ENCODE results near the gene NCAM1. TPM values are rescaled to one million over a fixed set of nuclear protein-coding genes. Genes with fewer than 3 reads are reported as not detected.

The NCAM1 gene
- total RNA-seq, 4 donors from 2014 or later, result 94.8 to 195 (median 150) TPM

DNA sequence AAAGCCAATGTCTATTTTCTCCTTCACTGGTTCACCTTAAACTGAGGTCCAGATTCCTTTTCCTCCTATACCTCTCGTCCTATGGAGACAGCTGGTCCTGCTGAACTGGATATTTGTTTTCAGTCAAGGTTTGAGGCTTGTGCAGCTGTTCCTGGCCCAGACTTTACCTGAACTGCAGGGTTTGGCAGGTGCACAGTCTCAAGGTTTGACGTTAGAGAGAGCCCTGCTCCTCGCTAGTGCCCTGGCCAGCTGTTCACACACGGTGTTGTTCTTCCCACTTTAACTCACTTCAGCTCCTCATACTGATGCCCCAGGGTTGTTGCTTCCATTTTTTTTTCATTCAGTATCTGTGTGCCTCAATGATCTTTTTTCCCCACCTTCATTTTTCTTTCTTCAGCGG lies 279.2 kb downstream of the NCAM1 start:
- Histone ChIP-seq H3K27ac (no peak overlapping the region), H3K36me3 (peaks cover 0 to 11% of the 10 kb centered on the region in 2 donors), H3K27me3 (no peaks in the 10 kb centered on the region), H3K9me3 (no peaks in the 10 kb centered on the region), H3K4me3 (replicated peaks in 1 of 3) (no peak overlapping the region), H3K4me1 (no peaks in the 10 kb centered on the region)
- intact Hi-C loops (cut with DNase I), result no loop called here
- TF ChIP-seq POLR2A (IDR thresholded peaks at IDR 0.05), result no peak
- TF ChIP-seq, protein P1, sequence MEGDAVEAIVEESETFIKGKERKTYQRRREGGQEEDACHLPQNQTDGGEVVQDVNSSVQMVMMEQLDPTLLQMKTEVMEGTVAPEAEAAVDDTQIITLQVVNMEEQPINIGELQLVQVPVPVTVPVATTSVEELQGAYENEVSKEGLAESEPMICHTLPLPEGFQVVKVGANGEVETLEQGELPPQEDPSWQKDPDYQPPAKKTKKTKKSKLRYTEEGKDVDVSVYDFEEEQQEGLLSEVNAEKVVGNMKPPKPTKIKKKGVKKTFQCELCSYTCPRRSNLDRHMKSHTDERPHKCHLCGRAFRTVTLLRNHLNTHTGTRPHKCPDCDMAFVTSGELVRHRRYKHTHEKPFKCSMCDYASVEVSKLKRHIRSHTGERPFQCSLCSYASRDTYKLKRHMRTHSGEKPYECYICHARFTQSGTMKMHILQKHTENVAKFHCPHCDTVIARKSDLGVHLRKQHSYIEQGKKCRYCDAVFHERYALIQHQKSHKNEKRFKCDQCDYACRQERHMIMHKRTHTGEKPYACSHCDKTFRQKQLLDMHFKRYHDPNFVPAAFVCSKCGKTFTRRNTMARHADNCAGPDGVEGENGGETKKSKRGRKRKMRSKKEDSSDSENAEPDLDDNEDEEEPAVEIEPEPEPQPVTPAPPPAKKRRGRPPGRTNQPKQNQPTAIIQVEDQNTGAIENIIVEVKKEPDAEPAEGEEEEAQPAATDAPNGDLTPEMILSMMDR (IDR thresholded peaks at IDR 0.05), result no peak
- no peak for DNase-seq
- 88 to 94% methylated on average over 5 of the region's 5 CpGs for WGBS, 2 donors

DNA sequence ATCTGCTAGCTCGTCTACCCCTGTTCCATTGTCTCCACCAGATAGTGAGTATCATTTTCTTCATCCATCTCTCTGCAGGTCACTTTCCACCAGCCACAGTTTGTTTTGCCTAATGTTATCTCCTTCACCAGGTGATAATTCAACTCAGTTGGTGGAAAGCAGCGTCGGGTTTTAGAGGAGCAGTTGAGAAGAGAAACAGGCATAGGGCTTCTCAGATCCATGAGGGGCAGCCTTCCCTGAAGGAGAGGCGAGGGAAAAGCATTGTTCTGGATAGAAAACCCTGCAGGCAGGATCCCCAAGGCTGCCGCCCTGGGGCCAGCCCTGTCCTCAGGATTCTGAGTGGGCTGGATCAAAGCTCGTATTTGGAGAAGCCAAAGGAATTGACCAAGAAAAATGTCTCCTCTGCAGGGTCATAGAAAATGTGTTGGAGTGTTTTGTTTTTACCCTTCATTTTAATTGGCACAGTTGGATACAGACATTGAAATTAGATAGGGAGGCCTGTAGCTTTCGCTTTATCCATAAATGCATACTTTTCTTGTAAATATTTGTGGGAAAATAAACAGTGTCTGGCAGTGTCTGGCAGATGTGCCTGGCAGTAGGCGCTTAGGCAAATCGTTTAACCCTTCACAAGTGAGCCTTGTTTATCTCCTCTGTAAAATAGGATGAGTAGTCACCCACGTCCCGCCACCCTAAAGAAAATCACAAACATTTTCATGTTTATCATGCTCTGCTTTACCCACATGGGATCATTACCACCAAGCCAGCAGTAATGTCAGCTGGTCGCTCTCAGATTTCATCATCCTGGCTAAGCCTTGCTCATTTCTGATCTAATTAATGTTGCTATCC lies 279.8 kb downstream of the NCAM1 start:
- TF ChIP-seq, protein P1 (IDR thresholded peaks at IDR 0.05), result no peak
- no peak for TF ChIP-seq POLR2A (IDR thresholded peaks at IDR 0.05)
- Histone ChIP-seq H3K4me3 (replicated peaks in 1 of 3) (no peak overlapping the region), H3K4me1 (no peaks in the 10 kb centered on the region), H3K9me3 (no peaks in the 10 kb centered on the region), H3K36me3 (peaks cover 0 to 8% of the 10 kb centered on the region in 2 donors), H3K27ac (no peak overlapping the region), H3K27me3 (no peaks in the 10 kb centered on the region)
- WGBS, 2 donors, result 86 to 88% methylated on average over 12 of the region's 12 CpGs
- intact Hi-C loops (cut with DNase I), result no loop called here
- no peak for DNase-seq

DNA sequence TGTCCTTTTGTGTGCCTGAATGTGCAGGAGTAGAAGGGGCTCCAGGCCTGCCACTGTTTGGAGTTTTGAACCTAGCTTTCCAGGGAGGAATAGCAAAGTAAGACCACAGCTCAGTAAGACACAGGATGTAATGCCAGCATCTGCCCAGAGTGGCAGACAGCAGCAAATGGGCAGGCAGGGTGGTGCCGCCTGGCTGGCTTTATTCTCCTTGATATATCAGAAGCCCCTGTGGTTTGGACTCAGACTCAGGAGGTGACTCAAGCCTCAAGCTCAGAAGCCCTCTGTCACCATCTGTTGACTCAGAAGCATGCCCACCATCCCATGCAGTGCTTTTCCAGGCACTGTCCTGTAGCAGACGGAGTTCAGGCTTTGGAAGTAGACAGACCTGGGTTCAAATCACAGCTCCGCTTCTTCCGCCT lies 280.4 kb downstream of the NCAM1 start:
- no peak for TF ChIP-seq POLR2A (IDR thresholded peaks at IDR 0.05)
- TF ChIP-seq, protein P1 (IDR thresholded peaks at IDR 0.05), result no peak
- intact Hi-C loops (cut with DNase I), result no loop called here
- Histone ChIP-seq H3K27ac (no peak overlapping the region), H3K4me3 (replicated peaks in 1 of 3) (no peak overlapping the region), H3K9me3 (no peaks in the 10 kb centered on the region), H3K27me3 (no peaks in the 10 kb centered on the region), H3K4me1 (peaks cover 2 to 4% of the 10 kb centered on the region in 2 donors), H3K36me3 (peaks cover 0 to 1% of the 10 kb centered on the region in 2 donors)
- 95 to 98% methylated on average over 4 of the region's 4 CpGs for WGBS, 2 donors
- DNase-seq, result no peak

DNA sequence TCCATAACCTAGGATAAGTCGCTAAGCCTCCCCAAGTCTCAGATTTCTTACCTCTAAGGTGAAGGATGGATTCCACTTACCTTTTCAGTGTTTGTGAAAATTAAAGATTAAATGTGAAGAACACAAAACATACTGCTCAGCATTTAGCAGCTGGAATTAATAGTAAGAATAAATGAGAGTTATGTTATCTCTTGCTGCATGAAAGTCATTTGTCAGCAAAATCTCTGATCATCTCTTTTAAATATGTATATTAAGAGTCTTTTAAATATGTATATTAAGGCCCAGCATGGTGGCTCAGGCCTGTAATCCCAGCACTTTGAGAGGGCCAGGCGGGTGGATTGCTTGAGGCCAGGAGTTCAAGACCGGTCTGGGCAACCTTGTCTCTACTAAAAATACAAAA lies 280.8 kb downstream of the NCAM1 start:
- no peak for DNase-seq
- 97 to 98% methylated on average over 3 of the region's 3 CpGs for WGBS, 2 donors
- TF ChIP-seq, protein P1 (IDR thresholded peaks at IDR 0.05), result no peak
- no peak for TF ChIP-seq POLR2A (IDR thresholded peaks at IDR 0.05)
- Histone ChIP-seq H3K4me1 (peaks cover 4% of the 10 kb centered on the region in 2 donors), H3K4me3 (replicated peaks in 1 of 3) (no peak overlapping the region), H3K9me3 (no peaks in the 10 kb centered on the region), H3K27ac (no peak overlapping the region), H3K27me3 (no peaks in the 10 kb centered on the region), H3K36me3 (no peaks in the 10 kb centered on the region)
- intact Hi-C loops (cut with DNase I), result no loop called here

DNA sequence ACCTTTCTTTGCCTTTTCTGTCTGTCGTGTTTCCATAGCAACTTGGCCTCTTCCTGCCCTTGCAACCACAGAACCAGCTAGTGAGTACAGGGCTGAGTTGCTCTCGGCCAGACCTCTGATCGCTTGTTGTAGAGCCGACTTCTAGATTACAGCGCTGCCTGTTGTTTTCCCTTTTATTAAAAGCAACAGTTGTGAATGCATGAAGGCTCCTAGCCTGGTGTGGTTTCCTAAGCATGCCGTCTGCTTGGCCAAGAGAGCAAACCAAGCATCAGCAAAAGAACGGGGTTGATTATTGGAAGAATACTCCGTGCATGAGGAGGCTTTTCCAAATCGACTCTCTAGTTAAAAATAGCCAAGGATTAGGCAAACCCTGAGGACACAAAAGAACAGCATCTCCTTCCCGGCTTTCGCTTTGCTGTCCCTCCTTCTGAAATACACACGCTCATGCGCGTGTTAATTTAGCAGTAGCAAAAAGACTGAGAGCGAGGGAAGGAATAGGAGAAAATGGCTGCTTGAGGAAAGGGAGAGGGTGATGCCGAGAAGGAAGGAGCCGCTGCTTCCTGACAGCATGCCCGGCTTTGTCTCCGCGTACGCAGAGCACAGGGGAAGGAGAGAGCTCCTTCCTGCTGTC lies 281.7 kb downstream of the NCAM1 start:
- DNase-seq, result no peak
- 48 to 50% methylated on average over 21 of the region's 21 CpGs for WGBS, 2 donors
- Histone ChIP-seq H3K27me3 (no peaks in the 10 kb centered on the region), H3K4me3 (replicated peaks in 1 of 3) (no peak overlapping the region), H3K36me3 (no peaks in the 10 kb centered on the region), H3K27ac (no peak overlapping the region), H3K4me1 (peaks cover 4% of the 10 kb centered on the region in 2 donors), H3K9me3 (no peaks in the 10 kb centered on the region)
- TF ChIP-seq, protein P1 (IDR thresholded peaks at IDR 0.05), result no peak
- no peak for TF ChIP-seq POLR2A (IDR thresholded peaks at IDR 0.05)
- intact Hi-C loops (cut with DNase I), result no loop called here

Data from thyroid gland (tissue), 4 donors.